Calu3 (cell line): ENCODE results near the gene GMPPA. TPM values are rescaled to one million over a fixed set of nuclear protein-coding genes. Genes with fewer than 3 reads are reported as not detected.

Experiments used
- BruUV-seq: library from RNA; stranded (reverse); fragments of 400-500 nt; replicated peaks from 2 replicates; lab custom pipeline; 2021; lab: Mats Ljungman, UMichigan
- CTCF ChIA-PET: fragments of 300-600 bp; sonication (Branson Sonifier 250); formaldehyde crosslinking; loops from one replicate; lab custom pipeline; 2022; ENCODE audit warnings: antibody characterized with exemption; lab: Charles Lee
- DNase-seq: peaks from one replicate; pipeline ENCODE4 v3.0.0; 2022
- H3K27ac Mint-ChIP-seq: one replicate; pipeline ENCODE4 v1.8.0; 2022; ENCODE audit warnings: mixed read lengths; ENCODE audit not compliant: unreplicated experiment
- H3K27me3 Mint-ChIP-seq: one replicate; pipeline ENCODE4 v1.8.0; 2022; ENCODE audit warnings: mixed read lengths; ENCODE audit not compliant: unreplicated experiment
- H3K36me3 Mint-ChIP-seq: one replicate; pipeline ENCODE4 v1.8.0; 2022; ENCODE audit warnings: mild to moderate bottlenecking, moderate library complexity, mixed read lengths; ENCODE audit not compliant: insufficient read depth, unreplicated experiment
- H3K4me1 Mint-ChIP-seq: one replicate; pipeline ENCODE4 v1.8.0; 2022; ENCODE audit warnings: mild to moderate bottlenecking, low read depth, mixed read lengths; ENCODE audit not compliant: unreplicated experiment
- H3K4me3 Mint-ChIP-seq: one replicate; pipeline ENCODE4 v1.8.0; 2022; ENCODE audit warnings: mild to moderate bottlenecking, low read depth, moderate library complexity, mixed read lengths; ENCODE audit not compliant: unreplicated experiment
- H3K9me3 Mint-ChIP-seq: one replicate; pipeline ENCODE4 v1.8.0; 2022; ENCODE audit warnings: low read depth, mixed read lengths; ENCODE audit not compliant: unreplicated experiment
- intact Hi-C: fragments of 100-400 bp; cut with micrococcal nuclease; formaldehyde crosslinking; loops from one replicate; pipeline ENCODE4 v1.10.0; 2022; ENCODE audit not compliant: unreplicated experiment
- total RNA-seq: library from RNA; stranded (reverse); gene quantifications from 2 replicates; pipeline ENCODE4 v1.2.3, GENCODE V29; 2022
- TF ChIP-seq, protein P1 (sequence below): fragments of 200-600 bp; IDR thresholded peaks from one replicate; pipeline ENCODE4 v1.8.0; 2022; ENCODE audit warnings: antibody characterized with exemption; ENCODE audit not compliant: unreplicated experiment

Gene GMPPA
- total RNA-seq, 1 experiment from 2014 or later: 53.0 TPM

DNA sequence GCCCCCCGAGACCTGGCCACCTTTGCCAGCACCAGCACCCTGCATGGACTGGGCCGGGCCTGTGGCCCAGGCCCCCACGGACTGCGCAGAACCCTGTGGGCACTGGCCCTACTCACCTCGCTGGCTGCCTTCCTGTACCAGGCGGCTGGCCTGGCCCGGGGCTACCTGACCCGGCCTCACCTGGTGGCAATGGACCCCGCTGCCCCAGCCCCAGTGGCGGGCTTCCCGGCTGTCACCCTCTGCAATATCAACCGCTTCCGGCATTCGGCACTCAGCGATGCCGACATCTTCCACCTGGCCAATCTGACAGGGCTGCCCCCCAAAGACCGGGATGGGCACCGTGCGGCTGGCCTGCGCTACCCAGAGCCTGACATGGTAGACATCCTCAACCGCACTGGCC, 16.1 kb downstream of the GMPPA start:
- no peak overlapping the region for H3K27ac Mint-ChIP-seq
- H3K27me3 Mint-ChIP-seq: peaks cover 100% of the 10 kb centered on the region
- no peak overlapping the region for H3K4me3 Mint-ChIP-seq
- H3K4me1 Mint-ChIP-seq: peaks cover 26% of the 10 kb centered on the region
- TF ChIP-seq, protein P1, sequence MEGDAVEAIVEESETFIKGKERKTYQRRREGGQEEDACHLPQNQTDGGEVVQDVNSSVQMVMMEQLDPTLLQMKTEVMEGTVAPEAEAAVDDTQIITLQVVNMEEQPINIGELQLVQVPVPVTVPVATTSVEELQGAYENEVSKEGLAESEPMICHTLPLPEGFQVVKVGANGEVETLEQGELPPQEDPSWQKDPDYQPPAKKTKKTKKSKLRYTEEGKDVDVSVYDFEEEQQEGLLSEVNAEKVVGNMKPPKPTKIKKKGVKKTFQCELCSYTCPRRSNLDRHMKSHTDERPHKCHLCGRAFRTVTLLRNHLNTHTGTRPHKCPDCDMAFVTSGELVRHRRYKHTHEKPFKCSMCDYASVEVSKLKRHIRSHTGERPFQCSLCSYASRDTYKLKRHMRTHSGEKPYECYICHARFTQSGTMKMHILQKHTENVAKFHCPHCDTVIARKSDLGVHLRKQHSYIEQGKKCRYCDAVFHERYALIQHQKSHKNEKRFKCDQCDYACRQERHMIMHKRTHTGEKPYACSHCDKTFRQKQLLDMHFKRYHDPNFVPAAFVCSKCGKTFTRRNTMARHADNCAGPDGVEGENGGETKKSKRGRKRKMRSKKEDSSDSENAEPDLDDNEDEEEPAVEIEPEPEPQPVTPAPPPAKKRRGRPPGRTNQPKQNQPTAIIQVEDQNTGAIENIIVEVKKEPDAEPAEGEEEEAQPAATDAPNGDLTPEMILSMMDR: no peak
- DNase-seq: no peak
- no TSS peak for BruUV-seq
- H3K9me3 Mint-ChIP-seq: no peaks in the 10 kb centered on the region
- intact Hi-C loops: no loop called here
- CTCF ChIA-PET: interaction anchor here (0.5 to 1.9 kb wide), 3 partner anchors 15 to 54 kb away, joined by 3 to 5 read pairs (median 3); a partner anchor contains a TSS
- H3K36me3 Mint-ChIP-seq: peaks cover 22% of the 10 kb centered on the region

DNA sequence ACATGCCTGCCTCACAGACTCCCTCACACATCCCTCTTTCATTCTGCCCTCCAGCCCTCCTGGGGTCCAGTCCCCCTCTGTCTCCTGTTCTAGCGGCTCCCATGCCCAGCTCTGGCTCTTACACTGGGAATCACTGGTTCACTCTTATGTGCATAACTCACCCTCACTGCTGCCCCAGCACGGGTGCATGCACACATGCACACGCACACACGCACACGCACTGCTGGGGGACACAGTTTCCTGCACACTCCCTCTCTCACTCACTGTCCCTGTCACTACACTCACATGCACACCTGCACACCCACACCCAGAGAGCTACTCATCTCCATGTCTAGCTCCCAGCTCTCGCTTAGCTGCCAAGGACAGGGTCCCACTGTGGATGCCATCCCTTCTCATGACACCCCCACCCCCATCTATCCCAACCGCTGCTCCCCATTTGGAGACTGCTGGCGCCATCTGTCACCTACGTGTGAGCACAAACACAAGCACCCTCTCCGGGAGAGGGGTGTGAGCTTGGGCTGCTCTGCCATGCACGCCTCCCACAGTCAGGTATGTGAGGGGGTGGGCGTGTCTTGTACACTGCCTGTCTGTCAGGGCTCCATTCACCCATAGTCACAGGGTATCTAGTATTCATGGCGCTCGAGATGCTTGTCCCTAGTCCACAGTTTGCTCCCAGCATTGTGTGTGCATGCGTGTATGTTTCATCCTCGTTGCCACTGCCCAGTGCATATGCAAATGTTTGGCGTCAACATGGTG, 17.4 kb downstream of the GMPPA start:
- H3K4me1 Mint-ChIP-seq: peaks cover 19% of the 10 kb centered on the region
- TF ChIP-seq, protein P1: no peak
- CTCF ChIA-PET: interaction anchor here (1.9 kb wide), 1 partner anchor 21 kb away, joined by 5 read pairs; a partner anchor contains a TSS
- no peaks in the 10 kb centered on the region for H3K9me3 Mint-ChIP-seq
- H3K27ac Mint-ChIP-seq: no peak overlapping the region
- H3K4me3 Mint-ChIP-seq: no peak overlapping the region
- H3K27me3 Mint-ChIP-seq: peaks cover 100% of the 10 kb centered on the region
- no TSS peak for BruUV-seq
- DNase-seq: no peak
- peaks cover 10% of the 10 kb centered on the region for H3K36me3 Mint-ChIP-seq
- intact Hi-C loops: no loop called here

DNA sequence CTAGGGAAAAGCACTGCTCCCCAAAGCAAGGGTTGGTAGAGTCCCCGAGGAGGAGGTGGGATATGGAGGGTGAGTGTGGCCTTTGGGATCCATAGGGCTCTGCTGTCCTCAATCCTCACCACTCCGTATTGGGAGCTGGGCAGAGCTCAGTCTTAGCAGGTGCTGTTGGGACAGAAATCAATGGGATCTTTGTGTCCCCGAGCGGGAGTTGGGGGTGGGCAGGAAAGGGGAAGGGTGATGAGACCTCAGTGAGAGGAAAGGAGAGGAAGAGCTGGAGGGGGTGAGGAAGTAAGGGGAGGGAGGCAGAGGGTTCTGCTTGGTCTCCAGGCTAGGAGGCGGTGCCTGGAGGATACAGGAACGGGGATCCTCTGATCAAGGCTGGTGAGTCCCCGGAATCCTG, 18.2 kb downstream of the GMPPA start:
- Mint-ChIP-seq H3K4me3 (no peak overlapping the region), H3K4me1 (peaks cover 27% of the 10 kb centered on the region), H3K36me3 (peaks cover 9% of the 10 kb centered on the region), H3K27me3 (peaks cover 100% of the 10 kb centered on the region), H3K9me3 (no peaks in the 10 kb centered on the region), H3K27ac (no peak overlapping the region)
- no TSS peak for BruUV-seq
- intact Hi-C loops: no loop called here
- DNase-seq: no peak
- TF ChIP-seq, protein P1: no peak
- CTCF ChIA-PET: interaction anchor here (0.5 kb wide), 1 partner anchor 84 kb away, joined by 3 read pairs; no protein-coding TSS in a partner anchor

DNA sequence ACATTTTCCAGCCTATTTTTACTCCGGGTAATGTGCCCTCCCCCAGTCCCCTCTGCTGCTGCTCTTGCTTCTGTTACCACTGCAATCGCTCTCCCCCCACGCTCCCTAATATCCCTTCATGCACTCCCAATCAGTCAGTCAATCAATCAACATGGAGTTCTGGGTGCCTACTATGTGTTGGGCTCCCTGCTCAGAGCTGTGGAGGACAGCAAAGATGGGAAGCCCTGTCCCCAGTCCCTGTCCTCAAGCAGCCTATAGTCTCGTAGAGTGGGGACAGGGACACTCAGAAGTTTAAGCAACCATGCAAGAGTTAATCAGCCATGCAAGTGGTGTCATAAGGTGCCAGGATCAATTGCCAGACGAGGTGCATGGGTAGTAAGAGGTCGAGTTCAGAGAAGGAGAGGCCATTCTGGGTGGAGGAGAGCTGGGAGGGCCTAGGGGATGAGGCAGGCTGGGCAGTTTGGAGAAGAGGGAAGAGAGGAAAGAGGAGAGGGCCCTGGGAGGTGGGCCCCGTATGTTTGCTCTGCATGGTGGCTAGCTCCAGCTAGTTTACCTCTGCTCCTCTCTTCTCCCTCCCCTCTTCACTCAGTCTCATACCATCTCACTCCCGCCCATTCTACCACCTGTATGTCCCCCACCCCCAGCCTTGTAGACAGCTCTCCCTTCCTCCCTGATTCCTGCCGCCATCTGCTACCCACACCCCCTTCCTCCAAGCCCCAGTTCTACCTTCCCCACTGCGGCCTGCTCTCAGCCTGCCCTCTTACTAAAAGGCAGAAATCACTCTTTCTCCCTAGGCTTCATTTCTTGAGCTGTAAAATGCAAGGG, 19.5 kb downstream of the GMPPA start:
- no peak overlapping the region for H3K4me3 Mint-ChIP-seq
- peaks cover 8% of the 10 kb centered on the region for H3K36me3 Mint-ChIP-seq
- TF ChIP-seq, protein P1: no peak
- H3K27me3 Mint-ChIP-seq: peaks cover 96% of the 10 kb centered on the region
- intact Hi-C loops: no loop called here
- no peaks in the 10 kb centered on the region for H3K9me3 Mint-ChIP-seq
- BruUV-seq: no TSS peak
- no peak for DNase-seq
- no peak overlapping the region for H3K27ac Mint-ChIP-seq
- H3K4me1 Mint-ChIP-seq: peaks cover 29% of the 10 kb centered on the region
- CTCF ChIA-PET: interaction anchor here (1.2 to 1.7 kb wide), 2 partner anchors 20 to 23 kb away, joined by 3 to 9 read pairs; partner anchors contain the start of gene GMPPA
